Endothelial cell of umbilical vein (primary cell): ENCODE measurements around the gene C1orf159.

Experiments
- EZH2 ChIP-seq: IDR thresholded peaks from 2 replicates; pipeline ENCODE4 v1.6.1; 2012; ENCODE audit warnings: borderline replicate concordance, low read depth, mild to moderate bottlenecking, moderate library complexity, low read length, inconsistent platforms; ENCODE audit not compliant: severe bottlenecking
- GATA2 ChIP-seq: IDR thresholded peaks from 2 replicates; pipeline ENCODE4 v1.7.0; 2011; ENCODE audit warnings: low read depth, mild to moderate bottlenecking, moderate library complexity, mixed read lengths, low read length; ENCODE audit not compliant: insufficient read length, insufficient read depth
- MYC ChIP-seq: IDR thresholded peaks from one replicate; pipeline ENCODE4 v1.6.1; 2011; ENCODE audit warnings: mild to moderate bottlenecking, low read depth, low read length
- POLR2A ChIP-seq: IDR thresholded peaks from 2 replicates; pipeline ENCODE4 v1.6.1; 2012; ENCODE audit warnings: low read depth, mild to moderate bottlenecking, control low read depth, low read length
- POLR2AphosphoS5 ChIP-seq: IDR thresholded peaks from 2 replicates; pipeline ENCODE4 v1.6.1; 2012; ENCODE audit warnings: low read depth, mild to moderate bottlenecking, control low read depth, low read length, moderate library complexity; ENCODE audit not compliant: insufficient read depth
- TF ChIP-seq, protein P1 (sequence below): IDR thresholded peaks from 2 replicates; pipeline ENCODE4 v1.6.1; 2011; ENCODE audit not compliant: insufficient read depth, insufficient read length
- TF ChIP-seq, protein P2 (sequence below), 2 donors: IDR thresholded peaks; 1 replicate in 1 of 2; 2 replicates in 1 of 2; pipeline ENCODE4 v1.5.1; 2011; ENCODE audit warnings: low read length in 2 of 2, mild to moderate bottlenecking in 2 of 2, moderate library complexity in 2 of 2, control low read depth in 1 of 2, inconsistent platforms in 1 of 2, low read depth in 1 of 2; ENCODE audit not compliant: insufficient read depth in 1 of 2; ENCODE audit errors: extremely low read depth in 1 of 2

DNA sequence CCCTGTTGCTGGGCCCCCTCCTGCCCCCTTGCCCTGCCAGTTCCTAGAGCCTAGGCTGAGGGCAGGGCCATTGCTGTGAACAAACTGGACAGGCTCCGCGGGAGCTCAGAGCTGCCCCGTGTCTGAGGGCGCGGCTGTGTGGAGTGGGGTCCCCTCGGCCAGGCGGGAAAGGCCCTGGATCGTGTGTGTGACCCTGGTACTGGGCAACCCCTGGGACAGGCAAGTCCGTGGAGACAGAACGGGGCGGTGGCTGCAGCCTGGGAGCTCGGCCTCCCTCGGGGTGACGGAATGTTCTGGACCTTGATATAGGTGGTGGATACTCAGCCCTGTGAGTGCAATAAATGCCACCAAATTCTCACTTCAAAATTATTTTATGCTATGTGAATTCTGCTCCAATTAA, 27.7 kb upstream of the C1orf159 start:
- TF ChIP-seq, protein P1, sequence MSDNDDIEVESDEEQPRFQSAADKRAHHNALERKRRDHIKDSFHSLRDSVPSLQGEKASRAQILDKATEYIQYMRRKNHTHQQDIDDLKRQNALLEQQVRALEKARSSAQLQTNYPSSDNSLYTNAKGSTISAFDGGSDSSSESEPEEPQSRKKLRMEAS, result no peak
- TF ChIP-seq, protein P2, sequence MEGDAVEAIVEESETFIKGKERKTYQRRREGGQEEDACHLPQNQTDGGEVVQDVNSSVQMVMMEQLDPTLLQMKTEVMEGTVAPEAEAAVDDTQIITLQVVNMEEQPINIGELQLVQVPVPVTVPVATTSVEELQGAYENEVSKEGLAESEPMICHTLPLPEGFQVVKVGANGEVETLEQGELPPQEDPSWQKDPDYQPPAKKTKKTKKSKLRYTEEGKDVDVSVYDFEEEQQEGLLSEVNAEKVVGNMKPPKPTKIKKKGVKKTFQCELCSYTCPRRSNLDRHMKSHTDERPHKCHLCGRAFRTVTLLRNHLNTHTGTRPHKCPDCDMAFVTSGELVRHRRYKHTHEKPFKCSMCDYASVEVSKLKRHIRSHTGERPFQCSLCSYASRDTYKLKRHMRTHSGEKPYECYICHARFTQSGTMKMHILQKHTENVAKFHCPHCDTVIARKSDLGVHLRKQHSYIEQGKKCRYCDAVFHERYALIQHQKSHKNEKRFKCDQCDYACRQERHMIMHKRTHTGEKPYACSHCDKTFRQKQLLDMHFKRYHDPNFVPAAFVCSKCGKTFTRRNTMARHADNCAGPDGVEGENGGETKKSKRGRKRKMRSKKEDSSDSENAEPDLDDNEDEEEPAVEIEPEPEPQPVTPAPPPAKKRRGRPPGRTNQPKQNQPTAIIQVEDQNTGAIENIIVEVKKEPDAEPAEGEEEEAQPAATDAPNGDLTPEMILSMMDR (IDR thresholded peaks at IDR 0.05; ENCODE audit: extremely low read depth in 1 of 2, insufficient read depth in 1 of 2, low read depth in 1 of 2, low read length in 2 of 2), result no peak
- TF ChIP-seq POLR2A (no peak), POLR2AphosphoS5 (no peak), MYC (no peak), EZH2 (no peak), GATA2 (no peak)
